Stimulated activated CD4-positive, alpha-beta T cell treated with anti-CD3 and anti-CD28 coated beads, TNF-alpha, amount 100 ng/mL, for 1 hour (primary cell): ENCODE results near the gene MCFD2.

Experiments used
- DNase-seq, 3 donors: peaks; one replicate each; pipeline ENCODE4 v3.0.0-alpha.2; 2020; ENCODE audit warnings: low read depth in 3 of 3, low spot score in 1 of 3

Gene MCFD2

DNA sequence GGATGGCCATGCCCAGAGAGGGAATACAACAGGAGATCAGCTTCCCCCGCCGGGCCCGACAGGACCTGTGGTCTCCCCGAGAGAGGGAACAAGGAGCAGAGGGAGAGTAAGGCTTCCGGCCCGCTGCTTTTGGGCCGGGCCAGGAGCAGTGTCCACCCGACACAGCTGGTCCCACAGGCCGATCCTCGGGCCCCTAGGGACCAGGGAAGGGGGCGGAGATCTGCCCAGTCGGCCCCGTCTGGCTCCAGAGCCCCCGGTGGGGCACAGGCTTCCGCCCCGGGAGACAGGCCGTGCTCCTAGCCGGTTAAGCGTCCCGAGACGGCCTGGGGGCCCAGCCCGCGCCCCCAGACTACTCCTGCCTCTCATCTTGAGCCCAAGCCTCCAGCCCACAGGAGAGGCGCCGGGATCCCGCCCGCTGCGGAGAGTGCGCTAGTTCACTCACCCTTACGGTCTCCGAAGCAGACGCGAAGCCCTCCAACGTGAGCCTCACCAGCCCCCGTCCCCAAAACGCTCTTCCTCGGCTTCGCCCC lies at the start of gene MCFD2:
Gene MCFD2 (minus strand): TSS at position 526 of the 530 bp plus-strand sequence. CDS start 6,635 bp downstream, outside the sequence.
- no peak for DNase-seq

DNA sequence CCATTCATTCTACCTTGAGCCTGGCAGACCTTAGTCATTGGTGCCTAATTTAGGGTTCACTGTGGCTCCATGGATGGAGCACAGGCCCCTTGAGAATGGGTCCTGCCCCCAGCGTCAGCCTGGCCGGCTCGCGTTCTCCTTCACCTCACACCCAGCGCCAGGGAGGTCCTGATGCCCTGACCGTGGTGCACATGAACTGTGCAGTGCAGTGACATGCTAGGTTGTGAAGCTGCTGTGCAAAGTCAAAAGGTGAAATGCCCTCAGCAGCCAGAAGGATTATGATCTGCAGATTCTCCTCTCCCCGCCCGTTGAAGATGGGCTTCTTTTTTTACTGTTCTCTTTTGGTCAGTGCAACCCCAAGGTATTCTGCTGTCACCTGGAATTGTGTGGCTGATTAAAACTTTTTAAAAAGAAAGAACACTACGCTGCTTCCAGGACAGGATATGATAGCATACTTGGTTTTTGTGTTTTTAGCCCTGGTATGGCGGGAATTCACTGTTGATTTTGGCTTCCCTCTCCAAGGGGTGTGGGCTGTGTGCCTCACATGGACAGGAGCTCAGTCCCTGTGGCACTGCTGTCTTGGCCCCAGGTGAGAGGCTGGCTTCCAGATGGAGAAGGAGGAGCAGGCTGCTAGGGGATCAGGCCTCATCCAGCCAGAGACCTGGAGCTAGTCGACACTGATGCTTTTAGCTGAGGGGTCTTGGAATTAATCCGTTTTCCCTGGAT lies 49.4 kb upstream of the MCFD2 start:
- no peak for DNase-seq

DNA sequence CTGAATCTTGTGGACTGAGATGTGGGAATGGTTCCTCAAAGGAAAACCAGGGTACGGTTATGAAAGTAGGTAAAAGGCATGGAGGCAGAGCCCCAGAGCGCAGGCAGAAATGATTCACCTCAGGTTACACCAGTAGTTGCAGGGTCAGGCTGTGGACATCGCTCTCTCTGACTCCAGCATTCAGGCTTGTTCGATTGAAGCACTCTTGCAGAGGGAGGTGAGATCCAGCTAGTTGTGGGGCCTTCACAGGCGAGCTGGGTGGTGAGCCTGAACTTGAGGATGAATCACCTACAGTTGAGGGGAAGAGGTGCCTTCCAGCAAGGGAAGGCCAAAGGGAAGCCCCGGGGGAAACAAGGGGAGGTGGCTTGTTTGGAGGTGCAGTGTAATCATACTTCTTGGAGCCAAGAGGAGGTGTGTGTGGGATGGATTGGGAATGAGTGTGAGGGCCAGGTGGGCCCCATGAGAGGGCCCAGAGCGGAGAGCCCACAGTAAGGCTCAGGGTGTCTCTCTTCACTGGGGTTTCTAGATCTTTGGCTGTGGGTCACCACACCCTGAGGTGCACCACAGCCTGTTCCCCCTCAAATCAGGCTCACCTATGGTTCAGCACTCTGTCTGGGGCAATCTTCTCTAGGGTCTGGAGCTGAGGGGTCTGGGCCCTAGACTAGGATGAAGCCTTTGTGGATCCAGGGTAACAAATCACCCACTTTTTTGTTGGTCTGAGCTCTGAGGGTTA lies 48.5 kb upstream of the MCFD2 start:
- DNase-seq, result no peak

- no peak for DNase-seq
Observed at GRCh38 chr2:46963210-46963609, 47.6 kb upstream of the MCFD2 start.

DNA sequence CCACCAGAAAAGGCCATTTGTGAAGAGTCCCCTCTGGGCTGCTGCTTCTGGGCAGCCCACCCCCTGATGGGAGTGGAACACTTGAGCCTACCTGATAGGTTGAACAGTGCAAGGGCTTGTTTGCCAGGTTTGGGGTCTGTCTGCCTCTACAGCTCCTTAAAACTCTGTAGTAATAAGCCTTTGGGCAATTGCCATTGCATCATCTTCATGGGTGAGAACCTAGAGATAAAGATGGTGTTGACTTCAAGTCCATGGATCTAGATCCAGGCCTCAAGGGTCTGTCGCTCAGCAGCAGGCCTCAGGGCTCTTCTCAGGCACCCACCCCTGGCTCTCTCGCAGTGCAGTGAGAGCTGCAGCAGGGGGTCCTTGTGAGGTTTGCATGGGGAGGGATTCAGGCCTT lies 47.1 kb upstream of the MCFD2 start:
- no peak for DNase-seq

GRCh38 chr2:46960618-46961017 lies 45.0 kb upstream of the MCFD2 start:
- DNase-seq, result no peak

DNA sequence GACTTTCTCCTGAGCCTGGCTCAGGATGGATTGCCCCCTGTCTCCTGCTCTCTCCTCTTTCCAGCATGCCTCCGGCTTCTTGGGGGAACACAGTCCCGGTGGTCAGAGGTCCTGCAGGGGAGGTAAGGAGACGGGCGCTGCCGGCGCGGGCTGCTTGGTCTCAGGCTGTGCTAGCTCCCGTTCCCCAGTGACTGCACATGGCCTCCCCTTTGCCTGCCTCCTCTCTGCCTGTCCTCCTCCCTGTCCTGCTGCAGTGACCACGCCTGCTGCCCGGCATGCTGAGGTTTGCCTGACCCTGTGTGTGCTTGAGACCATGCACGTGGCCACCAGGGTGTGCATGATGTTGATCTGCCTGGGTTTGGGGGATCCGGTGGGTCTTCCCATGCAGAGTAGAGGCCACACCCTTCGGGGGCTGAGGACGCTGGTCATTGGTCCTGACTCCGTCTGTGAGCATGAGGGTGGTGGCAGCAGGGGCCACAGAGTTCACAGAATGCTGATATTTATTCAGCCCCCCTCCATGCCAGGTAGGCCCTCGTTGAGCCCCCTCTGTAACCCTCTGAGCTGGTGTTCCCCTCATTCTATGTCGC lies 42.9 kb upstream of the MCFD2 start:
- no peak for DNase-seq

DNA sequence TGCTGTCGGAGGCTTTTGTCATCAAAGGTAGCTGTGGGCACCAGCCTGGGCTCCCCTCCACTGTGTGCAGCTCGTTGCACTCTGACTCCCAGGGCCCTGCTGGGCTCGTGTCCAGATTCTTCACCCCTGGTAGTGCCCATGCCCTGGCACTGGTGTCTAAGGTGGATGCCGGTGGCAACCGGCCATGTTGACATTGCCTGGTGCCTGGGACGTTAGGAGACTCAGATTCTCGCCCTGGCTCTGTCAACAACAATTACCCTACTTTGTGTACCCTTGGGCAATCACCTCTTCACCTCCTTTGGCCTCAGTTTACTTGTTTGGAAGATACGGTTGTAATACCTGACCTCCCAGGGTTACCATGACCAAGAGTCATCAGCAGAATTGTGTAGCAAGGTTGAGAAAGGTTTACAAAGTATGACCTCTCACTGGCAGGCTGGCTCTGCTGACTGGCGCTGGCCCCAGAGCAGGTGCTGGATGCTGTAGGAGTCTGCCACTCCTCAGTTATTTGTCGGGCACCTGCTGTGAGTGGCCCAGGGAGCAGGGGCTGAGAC lies 41.5 kb upstream of the MCFD2 start:
- DNase-seq, result no peak

DNA sequence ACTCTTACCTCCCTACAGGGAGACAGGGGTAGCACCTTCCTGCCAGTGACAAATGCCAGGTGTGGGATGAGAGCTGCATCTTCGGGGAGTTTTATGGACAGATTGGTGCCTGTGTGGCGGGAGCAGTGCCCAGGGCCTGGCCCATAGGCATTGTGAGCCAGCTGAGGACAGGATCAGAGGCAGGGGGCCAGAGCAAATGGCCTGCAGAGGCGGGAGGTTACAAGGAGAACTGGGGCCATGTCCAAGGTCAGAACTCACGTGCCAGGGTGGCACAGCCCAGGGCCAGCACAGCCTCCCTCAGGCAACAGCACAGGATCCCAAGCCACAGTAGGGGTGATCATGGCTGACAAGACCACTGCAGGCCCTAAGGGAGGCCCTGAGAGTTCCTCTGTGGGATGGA lies 40.2 kb upstream of the MCFD2 start:
- DNase-seq, result no peak

- DNase-seq, result no peak
Observed at GRCh38 chr2:46954951-46955571, 39.5 kb upstream of the MCFD2 start.

GRCh38 chr2:46952171-46952570 lies 36.6 kb upstream of the MCFD2 start:
- DNase-seq, result no peak

GRCh38 chr2:46951290-46952064 lies 35.9 kb upstream of the MCFD2 start:
- no peak for DNase-seq

GRCh38 chr2:46950314-46950713 lies 34.7 kb upstream of the MCFD2 start:
- no peak for DNase-seq

DNA sequence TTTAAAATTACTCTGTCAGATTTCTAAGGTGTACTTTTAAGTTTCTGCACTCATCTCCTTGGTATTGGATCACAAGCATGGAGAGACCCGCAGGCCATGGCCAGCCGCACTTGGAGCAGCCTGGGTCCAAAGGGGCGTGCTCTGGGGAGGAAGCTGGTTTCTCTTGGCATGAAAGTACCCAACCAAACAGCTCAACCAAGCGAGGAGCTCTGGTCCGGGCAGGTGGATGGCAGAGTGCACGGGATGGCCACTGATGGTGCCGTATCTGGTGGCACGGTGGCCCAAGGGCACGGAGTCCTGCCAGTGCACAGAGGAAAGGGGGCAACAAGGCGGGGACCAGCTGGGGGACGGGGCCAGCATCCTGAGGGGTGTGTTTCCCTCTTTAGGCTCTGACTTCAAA lies 32.2 kb upstream of the MCFD2 start:
- DNase-seq, result no peak

DNA sequence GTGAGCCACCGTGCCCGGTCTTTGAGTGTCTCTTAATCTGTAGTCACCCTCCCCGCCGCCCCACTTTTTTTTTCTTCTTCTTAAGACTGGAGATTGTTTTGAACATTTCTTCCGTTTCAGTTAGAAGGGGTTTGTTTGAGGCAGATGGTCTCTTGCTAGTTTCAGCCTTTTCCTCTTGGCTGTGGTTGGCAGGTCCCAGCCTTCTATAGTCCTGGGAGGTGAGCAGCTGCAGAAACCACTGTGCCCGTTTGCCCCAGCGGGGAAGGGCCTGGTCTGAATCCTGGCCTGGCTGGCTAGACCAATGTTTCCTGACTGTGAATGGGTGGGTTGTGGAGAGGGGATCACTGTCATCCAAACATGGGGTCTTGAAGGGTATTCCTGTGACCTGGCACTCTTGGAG lies 30.1 kb upstream of the MCFD2 start:
- no peak for DNase-seq

DNA sequence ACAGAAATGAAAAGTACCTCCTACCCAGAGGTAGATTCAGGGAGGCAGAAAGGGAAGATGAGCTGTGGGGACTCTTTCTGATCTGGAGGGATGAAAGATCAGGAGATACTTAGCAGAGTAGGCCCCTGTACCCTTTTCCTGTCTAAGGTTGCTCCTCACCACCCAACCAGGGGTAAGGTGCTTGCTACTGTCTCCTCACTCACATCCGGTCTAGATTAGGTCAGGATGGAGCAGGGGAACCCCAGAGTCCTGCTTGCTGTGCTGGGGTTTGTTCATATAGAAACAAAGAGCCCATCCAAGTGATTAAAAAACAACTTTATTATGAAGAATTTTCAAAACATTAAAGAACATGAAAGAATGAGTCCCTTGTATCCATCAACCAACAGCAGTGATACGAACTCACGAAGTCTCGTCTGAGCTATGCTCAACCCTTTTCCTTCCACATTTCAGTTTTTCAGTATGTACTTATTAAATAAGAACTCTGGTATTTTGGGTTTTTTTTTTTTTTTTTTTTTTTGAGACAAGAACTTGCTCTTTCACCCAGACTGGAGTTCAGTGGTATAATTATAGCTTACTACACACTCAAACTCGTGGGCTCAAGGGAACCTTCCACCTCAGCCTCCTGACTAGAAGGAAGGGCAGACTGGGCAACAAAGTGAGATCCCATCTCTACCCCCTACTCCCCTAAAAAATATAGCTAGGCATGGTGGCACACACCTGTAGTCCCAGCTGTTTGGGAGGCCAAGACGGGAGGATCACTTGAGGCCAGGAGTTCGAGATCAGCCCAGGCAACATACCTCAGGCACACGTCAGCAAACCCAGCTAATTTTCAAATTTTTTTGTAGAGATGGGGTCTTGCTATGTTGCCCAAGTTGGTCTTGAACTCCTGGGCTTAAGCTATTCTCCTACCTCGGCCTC lies 28.5 kb upstream of the MCFD2 start:
- DNase-seq, result peak in 2 of 3 donors; percentile 33 to 38

- DNase-seq, result no peak
Observed at GRCh38 chr2:46942891-46943626, 27.5 kb upstream of the MCFD2 start.

GRCh38 chr2:46942143-46942526 lies 26.5 kb upstream of the MCFD2 start:
- peak; percentile 46 to 50 (median 48) for DNase-seq
